HG03097 (cell line): ENCODE measurements around the gene B4GALNT4.
"Not testable (repeated sequence)": the region's sequence is repeated elsewhere in the genome, so short reads cannot be mapped to it uniquely, and the experiment has no call there.

Experiments used
- ATAC-seq: cut with Tn5 transposase; IDR thresholded peaks from one replicate; pipeline ENCODE4 v1.9.1; 2021; ENCODE audit not compliant: unreplicated experiment, low FRiP score

Gene B4GALNT4

DNA sequence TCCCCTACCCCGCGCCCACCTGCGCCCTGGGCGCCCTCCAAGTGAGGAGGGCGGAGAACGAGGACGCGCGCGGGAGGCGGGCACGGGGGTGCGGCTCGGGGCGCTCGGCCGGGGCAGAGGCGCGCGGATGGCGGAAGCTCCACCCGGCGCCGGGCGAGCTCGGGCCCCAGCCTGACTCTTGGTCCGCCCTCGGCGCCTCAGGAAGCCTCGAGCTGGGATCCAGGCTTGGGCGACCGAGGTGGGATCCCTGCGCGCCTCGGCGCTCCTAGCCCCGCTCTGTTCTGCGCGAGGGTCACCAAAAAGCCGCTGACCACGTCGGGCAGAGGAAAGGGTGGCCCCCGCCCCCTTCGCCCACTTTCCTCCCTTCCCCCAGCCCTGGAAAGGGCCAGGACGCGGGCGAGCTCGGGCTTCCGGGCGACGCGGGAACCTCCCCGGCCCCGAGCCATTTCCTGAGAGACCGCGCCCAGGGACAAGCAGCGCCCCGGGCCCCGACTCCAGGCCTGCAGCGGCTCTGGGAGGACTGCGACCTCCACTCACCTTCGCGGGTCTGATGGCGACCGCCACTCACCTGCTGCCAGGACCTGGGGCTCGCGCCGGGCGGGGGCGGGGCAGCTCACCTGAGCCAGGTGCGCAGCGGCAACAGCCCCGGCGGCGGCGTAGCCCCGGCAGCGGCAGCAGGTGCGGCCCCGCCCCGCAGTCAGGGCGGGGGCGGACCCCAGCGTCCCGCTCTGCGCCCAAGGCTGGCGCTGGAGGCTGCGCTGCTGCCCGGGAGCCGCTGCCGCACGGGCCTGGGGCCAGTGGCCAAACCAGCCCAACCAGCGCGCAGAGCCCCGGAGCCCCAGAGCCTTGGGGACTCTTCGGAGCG lies 47.7 kb downstream of the B4GALNT4 start:
- ATAC-seq = no peak

DNA sequence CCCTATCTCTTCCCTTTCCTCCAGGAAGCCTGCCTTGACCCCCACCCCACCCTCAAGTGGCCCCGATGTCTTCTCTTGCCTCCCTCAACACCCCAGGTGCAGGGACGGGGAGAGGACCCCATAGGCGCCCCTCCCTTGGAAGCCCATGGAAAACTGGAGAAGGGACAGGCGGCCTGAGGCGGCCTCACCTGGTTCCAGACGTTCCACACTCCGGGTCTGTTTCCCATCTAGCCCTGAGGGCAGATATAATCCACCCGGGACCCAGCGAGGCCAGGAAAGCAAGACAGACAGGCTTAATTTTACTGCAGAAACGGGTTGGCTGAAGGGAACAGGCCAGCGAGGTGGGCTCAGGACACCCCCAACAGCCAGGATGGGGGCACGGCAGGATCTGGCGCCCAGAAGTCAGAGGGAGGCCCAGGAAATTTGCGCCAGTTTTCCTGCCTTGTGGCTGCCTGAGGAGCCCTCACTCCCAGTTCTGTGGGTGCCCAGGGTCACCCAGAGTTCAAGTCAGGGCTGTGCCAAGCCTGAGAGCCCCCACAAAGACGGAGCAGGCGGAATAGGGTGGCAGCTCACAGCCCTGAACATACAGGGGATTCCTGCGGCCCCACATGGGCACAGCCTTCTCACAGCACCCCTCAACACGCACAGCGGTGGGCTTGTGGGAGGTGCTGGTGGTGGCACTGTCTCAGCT lies 48.5 kb downstream of the B4GALNT4 start:
- no peak for ATAC-seq

DNA sequence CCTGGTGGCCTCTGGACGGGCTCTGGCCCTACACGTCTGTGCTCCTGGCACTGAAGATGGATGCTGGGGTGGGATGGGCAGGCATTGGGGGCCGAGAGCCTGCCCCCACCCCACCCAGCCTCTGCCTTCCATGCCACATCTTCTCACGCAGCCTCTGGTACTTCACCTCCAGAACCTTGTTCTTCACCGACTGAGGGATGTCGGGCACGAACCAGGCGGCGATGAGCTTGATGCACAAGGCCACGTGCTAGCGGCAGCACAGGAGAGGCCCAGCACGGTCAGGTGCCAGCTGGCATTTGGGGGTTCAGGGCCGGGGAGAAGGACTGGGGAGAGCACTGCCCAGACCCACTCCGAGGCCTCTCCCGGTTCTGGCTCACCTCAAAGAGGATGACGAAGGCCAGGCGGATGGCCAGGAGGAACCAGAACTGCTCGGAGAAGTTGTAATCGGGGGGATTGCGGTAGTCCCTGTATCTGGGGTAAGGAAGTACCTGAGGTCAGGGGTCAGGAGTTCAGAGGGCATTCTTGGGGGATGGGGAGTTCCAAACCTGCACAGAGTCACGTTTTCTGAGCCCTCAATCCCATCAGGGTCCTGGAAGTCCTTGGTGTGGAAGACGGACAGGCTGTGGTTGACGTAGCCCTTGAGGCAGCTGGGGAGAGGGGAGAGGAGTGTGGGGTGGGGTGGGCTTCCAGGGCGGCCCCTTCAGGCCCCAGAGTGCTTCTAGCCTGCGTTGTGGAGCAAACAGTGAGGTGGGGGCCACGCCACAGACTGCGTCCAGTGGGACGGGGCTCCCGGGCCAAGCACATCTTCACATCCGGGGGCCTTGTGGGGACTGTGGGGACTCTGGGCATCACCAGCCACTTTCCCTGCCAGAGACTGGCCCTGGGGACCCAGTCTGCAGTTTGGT lies 49.3 kb downstream of the B4GALNT4 start:
- no peak for ATAC-seq

DNA sequence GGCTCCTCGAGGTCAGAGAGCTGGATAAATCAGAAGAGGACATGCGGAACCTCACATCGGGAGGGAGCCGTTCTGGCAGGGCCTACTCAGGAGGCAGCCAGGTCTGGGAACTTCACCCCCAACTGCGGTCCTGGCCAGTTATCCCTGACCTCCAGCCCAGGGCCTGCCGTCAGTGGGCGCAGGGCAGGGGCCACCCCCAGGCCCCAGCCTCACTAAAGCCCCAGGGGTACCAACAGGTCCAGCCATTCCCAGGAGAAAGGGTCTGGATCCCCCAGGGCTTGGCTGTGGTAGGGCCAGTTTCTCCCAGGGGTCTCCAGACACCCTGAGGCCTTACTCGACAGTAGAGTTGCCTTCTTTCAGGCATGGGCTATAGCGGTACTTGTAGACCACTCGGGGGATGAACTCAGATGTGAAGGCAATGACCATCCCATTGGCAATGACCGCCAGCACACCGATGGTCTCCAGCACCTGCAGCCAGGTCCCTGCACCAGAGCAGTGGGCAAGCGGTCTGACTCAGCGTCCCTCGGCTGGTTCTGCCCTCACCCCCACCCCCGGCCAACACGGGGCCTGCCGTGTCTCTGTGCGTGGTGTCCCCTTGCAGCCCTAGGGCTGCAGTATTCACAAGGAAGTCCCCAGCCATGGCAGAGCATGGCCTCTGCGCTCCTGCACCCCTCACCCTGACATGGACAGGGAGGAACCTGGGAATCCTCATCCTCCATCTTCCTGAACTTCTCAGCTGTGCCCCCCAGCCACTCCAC lies 50.1 kb downstream of the B4GALNT4 start:
- ATAC-seq = no peak

DNA sequence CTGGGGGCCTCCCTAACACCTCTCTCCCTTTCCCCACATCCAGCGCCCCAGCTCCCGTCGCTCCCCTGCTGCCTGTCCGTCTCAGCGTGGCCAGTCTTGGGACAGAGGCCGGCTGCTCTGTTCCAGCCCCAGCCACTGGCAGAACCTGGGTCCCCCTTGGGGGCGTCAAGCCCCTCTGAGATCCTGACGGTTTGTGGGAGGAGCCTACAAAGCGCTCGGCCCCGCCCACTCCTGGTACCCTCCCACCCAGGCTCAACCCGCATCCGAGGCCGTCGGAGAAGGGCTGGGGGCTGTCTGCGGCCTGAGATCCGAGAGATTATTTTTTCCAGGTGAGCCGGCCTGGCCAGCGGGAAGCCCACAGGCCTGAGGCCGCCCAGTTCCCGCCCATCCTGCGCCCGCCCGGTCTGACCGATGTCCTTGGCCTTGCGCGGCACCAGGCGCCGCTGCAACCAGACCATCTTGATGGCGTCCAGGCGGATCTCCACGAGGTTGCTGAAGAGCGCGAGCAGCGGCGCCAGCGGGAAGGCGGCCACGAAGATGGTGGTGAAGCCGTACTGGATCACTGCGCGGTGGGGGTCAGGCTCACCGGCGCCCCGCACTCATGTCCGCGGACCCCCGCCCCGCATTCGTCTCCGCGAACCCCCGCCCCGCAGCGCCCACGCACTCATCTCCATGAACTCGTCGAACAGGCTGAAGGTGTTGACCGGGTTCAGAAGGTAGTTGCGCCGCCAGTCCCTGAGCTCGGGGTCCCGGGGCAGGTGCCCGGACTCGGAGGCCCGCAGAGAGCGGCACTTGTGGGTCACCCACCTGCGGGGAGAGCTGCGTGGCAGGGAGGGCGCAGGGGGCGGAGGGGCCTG lies 51.0 kb downstream of the B4GALNT4 start:
- ATAC-seq = no peak

DNA sequence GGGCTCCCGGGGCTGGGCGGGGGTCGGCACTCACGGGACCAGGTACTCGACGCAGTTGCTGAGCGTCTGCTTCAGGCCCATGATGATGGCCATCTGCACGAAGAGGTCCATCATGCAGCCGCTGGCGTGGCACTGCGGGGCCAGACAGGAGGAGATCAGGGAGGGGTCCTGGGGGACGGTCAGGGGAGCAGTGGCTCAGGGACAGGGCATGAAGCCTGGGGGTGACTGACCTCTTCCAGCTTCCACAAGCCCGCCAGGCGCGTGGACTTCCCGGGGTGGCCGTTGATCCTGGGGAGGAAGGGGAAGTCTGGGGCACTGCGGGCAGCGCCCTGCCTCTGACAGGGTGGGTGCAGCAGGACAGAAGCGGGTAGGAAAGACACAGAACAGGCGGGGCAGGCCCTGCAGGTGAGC lies 51.6 kb downstream of the B4GALNT4 start:
- ATAC-seq = no peak

DNA sequence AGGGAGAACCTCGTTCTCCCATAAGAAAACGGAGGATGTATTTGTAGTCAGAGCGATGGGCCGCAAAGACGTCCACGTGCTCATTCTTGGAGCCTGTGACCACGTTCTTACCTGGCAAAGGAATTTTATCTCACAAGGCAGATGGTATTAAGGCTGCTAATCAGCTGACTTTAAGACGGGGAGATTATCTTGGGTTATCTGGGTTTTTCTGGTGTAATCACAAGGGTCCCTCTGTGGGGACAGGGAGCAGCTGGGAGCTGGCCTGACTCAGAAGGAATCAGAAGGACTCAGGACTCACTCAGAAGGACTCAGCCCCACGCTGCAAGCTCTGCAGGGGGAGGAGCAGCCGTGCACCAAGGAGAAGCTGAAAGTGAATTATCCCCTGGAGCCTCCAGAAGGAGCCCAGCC lies 53.0 kb downstream of the B4GALNT4 start:
- ATAC-seq = no peak

DNA sequence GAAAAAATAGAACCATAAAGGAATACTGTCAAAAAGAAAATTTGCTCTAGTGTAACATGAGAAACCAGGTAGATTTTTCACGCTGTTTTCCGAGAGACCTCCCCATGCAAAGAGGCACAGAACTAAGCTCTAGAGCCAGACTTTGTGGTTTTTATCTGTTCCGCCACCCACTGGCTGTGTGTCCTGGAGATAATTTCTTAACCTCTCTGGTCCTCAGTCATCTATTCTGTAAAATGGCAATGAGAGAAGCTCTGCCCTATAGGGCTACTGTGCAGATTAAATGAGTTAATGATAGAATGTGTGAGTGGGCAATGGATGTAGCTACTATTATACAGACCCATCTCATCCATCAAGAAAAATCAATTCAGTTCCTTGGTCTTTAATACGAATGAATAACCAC lies 54.9 kb downstream of the B4GALNT4 start:
- no peak for ATAC-seq

DNA sequence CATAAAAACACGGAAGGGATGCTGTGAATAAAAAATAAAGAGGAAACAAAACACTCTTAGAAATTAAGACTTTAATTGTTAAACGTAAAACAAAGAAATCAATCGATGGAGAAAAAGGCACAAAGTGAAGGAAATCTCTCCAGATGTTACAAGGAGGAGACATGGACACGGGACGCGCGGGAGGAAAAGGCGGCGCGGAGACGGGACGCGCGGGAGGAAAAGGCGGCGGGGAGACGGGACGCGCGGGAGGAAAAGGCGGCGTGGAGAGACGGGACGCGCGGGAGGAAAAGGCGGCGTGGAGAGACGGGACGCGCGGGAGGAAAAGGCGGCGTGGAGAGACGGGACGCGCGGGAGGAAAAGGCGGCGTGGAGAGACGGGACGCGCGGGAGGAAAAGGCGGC lies 55.5 kb downstream of the B4GALNT4 start:
- ATAC-seq = not testable (repeated sequence)

DNA sequence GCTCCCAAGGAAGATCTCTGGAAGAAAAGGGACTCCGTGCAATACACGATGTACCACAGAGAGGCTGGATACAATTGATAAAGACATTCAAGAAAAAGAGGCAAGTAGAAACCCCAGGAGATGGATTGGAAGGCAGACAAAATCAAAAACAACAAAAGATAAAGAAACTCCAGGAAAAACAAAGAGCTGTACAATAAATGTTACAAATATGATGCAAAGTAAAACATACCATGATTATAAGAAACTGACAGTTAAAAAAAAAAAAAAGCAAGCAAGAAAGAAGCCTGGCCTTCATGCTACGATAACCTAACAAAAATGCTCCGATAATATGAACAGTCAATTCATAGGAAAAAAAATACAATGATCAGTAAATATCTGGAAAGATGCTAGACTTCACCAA lies 56.0 kb downstream of the B4GALNT4 start:
- ATAC-seq = no peak

DNA sequence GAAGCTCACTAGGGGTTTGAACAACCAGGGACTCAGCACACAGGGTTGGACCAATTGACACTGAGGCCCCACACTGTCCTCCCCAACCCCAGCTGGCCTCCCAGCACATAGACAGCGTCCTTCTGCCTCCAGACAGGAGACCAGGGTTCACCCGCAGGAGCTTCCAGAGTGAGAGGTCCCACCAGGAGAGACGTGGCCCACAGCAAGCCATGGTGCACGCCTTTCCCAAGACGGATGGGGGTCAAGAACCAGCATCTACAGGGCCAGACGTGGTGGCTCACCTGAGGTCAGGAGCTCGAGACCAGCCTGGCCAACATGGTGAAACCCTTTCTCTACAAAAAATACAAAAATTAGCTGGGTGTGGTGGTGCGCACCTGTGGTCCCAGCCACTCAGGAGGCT lies 57.6 kb downstream of the B4GALNT4 start:
- ATAC-seq = no peak

DNA sequence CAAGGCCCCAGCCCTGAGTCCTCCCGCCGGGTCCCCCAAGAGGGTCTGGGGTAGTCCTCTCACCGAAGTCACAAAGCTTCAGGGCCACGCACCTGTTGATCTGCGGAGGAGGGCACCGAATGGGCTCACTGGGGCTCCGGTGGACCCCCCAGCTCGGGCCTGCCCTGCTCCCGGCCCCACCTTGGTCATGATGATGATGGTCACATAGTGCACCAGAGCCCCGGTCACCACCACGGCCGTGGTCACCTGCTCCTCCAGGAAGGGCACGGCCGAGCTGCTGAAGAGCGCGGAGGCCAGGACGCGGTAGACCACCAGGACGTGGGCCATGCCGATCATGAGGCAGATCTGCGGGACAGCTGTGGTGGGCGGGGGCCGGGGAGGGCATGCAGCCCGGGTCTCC lies 59.0 kb downstream of the B4GALNT4 start:
- ATAC-seq = no peak

DNA sequence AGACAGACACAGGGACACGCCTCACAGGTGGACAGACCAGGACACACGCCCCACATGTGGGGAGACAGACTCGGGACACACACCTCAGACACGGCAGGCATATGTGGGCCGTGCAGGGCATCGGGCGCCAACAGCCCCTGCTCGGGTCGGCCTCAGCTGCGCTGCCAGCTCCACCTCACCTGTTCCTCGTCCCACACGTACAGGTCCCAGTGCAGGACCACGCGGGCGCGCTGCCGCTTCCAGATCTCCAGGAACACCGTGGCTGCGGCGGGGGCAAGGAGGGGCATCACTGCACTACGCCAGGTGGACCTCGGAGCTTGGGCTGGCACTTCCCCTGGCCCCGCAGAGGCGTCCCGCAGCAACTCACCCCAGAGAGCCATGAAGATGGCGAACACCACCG lies 60.1 kb downstream of the B4GALNT4 start:
- no peak for ATAC-seq

DNA sequence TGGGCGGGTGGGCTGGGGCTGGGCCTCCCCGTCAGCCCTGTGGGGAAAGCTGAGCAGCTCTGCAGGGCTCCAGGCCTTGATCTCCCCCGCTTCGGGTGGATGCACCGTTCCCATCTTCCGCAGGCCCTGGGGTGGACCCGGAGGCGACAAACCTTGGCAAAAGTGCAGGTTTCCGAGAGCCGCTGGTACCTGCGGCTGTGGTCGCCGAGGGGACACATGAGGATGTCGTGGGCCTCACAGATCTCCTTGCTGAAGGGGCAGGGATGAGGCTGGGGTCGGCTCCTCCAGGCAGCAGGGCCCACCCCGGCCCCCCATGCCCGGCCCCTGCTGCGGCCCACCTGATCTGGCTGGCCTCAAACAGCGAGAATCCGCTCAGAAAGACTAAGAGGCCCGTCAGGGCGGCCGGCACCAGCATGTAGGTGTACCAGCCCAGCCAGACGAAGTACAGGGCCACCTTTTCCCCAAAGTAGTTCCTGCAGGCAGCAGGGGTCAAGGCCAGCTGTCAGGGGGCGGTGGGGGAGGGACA lies 60.7 kb downstream of the B4GALNT4 start:
- no peak for ATAC-seq
